GM21825 (cell line): ENCODE data around the gene BATF.

Source experiments
- ATAC-seq: cut with Tn5 transposase; IDR thresholded peaks from one replicate; pipeline ENCODE4 v1.9.1; 2021; ENCODE audit warnings: mild to moderate bottlenecking, moderate library complexity; ENCODE audit not compliant: unreplicated experiment

Gene BATF

DNA sequence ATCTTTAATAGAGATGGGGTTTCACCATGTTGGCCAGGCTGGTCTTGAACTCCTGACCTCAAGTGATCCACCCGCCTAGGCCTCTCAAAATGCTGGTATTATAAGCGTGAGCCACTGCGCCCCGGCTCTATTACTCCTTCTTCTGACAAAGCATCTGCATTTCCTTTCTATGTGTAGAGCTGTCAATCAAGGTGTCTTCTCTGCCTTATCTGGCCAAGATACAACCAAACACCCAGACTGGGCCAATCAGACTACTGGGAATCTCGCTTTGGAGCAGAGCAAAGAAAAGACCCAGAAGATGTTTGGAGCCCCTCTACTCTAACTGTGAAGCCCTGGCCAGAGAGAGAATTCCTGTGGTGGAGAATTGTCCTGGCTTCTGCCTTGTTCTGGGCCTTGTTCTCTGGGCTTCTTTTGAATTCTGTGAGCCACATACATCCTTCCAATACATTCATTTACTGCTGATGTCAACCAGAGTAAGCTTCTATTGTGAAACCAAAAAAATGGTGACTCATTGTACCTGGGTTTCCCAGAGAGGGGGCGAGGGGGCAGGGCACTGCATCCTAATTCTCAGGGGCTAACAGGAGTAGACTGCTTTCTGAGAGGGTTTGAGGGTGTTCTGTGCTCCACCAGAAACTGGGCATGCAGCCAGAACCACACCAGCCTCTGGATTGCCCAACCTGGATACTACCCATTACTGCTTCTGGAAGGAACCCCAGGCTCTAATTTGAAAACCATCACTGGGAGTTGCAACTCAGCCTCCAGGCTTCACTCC, 37.4 kb downstream of the BATF start:
- ATAC-seq: peak; percentile 50

DNA sequence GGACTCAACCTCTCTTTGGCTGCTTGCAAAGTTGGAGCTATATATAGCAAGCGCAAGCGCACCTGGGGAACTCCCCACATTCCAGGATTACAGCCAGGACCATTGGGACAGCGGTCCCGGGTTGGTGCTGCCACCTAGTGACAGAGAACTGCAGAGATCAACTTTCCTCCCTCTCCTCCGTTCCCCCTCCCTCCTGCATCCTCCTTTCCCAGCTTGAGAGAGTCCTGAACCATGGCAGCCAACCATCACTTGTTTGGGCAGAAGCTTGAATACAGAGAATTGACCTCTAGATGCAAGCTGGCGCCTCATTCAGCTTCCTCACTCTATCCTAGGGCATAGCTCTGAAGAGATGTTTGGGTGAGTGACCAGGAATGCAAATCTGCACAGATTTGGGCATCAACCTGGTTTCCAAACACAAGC, 38.8 kb downstream of the BATF start:
- peak; percentile 58 for ATAC-seq

DNA sequence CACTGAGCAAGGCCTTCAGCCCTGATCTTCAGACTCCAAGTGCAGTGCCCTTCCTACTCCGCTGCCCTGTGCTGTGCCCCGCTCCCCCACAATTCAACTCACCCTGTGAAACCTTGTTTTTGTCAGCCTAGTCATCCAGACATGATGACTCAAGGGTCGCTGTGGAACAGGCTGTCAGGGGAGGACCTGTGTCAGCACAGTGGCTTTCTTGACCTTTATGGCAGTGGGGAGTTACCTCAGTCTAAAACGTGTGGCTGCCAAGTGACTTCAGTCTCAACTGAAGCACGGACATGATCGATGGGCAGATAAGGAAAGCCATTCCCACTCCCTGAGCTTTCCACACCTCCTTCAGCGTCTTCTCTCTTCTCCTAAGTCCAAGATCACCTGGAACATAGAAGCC, 39.8 kb downstream of the BATF start:
- ATAC-seq: no peak

DNA sequence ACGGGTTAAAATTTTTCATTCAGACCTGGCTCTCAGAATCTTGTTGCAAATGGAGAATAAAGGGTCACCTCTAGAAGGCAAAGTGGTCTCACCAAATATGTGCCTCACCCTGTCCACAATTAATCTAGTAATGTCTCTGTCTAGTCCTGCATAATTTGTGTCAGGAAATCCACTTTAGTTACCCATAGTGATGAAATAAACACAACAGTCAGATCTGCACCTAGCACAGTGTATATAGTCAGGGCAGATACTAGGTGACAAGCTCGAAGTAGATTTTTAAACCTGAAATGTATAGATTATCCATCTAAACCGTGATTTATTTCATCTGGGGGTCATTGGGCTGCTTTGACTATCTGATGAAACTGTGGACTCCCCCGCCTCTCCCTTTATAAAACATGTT, 40.2 kb downstream of the BATF start:
- no peak for ATAC-seq

DNA sequence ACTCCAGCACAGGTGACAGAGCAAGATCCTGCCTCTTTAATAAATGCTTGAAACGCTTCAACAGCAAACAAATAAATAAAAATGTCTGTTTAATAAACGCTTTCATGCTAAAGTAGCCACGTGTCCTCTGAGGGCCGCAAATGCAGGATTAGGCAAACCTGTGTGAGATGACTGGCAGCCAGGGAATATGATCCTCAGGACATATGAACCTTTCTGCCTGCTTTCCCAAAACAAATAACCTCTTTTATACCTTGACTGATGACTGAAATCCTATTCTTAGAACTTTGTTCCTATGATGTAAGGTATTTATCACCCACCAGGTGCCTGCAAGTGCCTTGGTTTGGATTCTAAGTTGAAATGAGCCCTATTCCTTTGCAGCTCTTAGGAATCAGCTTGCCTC, 41.7 kb downstream of the BATF start:
- ATAC-seq: no peak

DNA sequence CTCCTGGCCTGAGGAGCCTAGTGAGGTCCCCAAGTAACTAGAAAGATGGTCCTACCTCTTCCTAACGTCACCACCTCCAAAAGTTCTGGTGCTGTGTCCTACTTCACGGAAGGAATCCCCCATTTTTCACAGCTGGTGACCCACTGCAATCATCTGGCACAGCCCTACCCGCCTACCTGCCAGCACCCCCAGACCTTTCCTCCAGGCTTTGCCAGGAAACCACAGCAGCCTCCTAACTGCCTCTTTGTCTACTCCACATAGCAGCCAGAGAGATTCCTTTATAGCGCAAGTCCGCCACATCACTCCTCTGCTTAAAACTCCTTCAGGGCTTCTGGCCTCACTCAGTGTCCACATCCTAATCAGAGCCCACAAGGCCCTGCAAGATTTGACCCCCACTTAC, 42.8 kb downstream of the BATF start:
- no peak for ATAC-seq

DNA sequence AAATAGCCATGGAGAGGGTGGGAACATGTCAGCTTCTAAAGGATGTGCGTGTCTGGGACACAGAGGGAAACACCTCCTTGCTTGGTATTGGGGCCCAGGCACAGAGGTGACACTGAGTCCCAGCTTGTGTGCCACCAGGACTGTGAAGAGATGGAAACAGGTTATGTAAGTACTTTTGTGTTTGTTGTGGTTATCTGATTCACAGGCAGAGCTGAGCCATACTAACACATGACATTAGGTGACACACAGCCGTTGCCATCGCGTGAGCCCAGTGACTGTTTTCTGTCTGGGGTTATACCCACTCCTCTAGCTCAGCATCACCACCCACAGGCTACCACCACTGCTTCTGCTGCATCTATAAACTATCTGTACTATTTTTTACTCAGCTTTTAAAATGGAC, 44.1 kb downstream of the BATF start:
- no peak for ATAC-seq

DNA sequence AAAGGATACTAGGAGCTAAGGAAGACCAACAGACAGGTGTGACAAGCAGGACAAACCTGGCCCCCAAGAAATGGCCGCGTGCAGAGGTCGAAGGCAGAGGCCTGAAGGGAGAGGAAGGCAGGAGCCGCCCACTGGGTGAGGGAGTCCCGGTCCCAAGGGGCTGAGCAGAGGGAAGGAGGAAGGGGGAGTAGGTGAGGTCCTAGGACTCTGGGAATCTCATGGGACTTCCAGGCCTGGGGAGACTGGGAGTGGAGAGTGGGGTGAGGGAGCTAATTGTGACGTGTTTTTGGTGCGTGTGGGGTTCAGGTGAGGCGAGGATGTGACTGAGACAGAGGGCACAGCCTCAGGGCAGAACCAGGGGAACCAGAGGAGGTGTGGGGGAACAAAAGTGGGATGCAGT, 44.5 kb downstream of the BATF start:
- no peak for ATAC-seq

DNA sequence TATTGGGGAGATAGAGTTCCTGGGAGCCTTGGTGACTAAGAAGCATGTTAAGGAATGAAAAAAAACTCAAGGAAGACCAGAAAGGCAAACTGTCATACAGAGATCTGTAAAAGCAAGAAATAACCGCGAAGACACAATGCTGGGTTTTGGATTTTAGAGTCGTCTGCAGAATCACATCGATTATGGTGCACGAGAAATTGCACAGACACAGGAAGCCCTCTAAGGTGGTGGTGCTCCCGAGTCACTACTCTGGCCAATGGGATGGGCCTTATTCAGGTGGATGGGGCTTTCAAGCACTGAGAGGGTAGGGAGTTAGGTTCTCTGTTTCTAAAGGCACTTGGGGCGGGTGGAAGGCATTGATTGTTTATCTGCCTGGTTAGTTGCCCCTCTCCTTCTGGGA, 45.9 kb downstream of the BATF start:
- ATAC-seq: no peak

DNA sequence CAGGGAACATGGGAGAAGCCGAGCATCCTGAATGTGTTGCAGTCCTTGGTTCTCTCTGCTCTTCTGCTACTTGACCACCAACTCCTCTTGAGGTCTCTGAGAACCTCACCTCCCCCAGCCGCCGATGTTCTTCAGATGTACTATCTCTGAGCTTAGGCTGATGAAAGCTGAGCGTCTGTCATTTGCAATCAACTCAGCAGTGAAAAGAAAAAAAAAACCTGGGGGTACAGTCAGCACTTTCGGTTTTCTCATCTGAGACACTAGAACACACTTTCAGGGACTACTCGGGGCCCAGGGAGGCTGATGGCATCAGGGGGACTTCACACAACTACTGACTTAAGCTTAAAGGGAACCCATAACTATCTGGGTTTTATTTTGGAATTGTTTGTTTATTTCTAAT, 46.5 kb downstream of the BATF start:
- no peak for ATAC-seq

DNA sequence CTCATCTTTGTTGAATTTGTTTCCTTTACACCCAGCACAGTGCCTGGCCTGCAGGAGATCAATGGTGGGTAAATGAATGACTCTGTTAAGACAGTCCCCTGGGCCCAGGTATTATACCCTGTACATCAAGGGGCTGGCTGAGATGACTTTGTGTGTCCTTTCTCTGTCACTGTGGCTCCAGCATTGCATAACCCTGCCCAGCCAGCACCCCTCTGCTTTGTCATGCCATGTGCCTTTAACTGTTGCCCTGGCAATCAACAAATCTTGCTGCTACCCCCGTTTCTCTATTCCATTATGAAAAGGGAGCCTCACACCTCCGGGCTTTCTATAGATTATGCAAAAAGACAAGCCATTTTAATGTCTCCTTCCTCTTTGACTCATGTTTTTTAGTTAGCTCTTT, 48.5 kb downstream of the BATF start:
- no peak for ATAC-seq

DNA sequence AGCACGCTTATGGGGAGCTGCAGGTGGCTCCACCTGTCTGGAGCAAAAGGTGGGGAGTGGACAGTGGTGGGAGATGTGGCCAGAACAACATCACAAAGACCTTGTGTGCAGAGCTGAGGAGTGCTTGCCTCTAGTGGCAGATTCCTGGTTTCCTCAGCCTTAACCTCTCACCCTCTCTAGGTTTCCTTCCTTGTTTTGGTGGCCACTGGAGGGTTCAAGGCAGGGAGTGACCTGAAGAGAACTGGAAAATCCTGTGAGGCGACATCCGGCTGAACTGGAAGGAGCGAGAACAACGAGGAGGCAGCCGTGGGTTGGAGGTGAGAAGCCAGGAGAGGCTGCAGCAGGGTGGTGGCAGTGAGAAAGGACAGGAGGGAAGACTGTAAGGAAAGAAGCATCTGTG, 49.8 kb downstream of the BATF start:
- ATAC-seq: no peak

DNA sequence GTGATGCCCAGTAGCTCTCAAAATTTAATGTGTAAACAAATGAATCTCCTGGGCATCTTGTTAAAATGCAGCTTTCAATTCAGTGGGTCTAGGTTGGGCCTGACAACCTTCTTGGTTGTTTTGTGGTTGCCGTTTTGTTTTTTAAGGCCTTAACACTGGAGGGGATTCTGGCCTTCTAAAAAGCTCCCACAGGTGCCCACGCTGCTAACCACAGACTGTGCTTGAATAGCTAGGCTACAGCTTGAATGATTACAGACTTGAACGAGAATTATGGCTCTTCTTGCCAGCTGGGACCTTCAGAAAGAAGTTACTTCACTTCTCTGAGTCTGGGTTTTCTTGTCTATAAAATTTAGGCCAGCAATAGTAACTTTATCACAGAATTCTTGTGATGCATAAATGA, 54.8 kb downstream of the BATF start:
- no peak for ATAC-seq

DNA sequence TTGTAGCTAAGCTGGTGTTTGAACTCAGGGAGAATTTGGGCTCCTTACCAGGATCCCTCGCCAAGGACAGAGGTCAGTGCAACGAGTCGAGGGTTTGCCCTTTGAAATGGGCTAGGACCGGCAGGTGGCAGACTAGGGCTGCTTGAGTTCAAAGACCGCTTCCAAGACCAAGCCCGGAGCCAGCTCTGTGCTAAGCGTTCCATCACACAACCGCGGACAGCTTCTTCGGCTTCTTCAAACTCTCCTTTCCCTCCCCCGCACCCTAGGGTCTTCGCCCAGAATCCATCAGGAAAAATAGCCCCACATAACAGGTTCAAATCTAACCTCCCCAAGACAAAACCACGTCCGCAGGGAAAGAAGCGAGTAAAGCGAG, 55.4 kb downstream of the BATF start:
- peak; percentile 74 for ATAC-seq

DNA sequence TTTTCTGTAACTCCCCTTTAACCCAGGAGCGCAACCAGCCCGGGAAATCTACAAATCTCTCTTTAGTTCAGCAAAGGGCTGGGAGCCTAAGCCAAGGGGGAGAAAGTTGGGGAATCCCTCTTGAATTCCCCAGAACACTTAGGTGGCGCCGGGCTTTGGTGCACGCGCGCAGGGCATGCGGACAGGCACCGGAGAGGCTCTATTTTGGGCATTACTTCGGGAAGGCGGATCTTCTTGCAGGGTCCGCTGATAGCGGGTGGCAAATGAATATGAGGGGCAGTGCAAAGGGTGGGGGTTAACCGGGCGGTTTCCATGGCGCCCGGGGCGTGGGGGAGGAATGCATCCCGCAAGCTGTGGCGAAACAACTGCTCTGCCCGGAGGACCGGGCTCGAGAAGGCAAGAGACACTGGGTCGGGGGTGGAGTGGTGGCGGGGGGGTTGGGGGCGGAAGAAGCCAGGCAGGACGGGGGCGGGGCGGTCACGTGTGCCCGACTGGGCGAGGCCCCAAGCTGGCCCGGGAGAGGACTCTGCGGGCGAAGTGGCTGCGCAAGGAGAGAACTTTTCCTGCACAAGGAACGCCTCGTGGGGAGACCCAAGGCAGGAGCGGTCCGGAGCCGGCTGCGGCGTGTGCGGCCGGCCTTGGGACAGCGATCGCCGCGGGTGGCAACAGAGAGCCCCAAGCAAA, 56.0 kb downstream of the BATF start, which contains the start of gene FLVCR2:
TSS of gene FLVCR2 (plus strand) at position 519 of the 684 bp plus-strand sequence. CDS start 353 bp downstream, outside the sequence.
- peak; percentile 46 for ATAC-seq

DNA sequence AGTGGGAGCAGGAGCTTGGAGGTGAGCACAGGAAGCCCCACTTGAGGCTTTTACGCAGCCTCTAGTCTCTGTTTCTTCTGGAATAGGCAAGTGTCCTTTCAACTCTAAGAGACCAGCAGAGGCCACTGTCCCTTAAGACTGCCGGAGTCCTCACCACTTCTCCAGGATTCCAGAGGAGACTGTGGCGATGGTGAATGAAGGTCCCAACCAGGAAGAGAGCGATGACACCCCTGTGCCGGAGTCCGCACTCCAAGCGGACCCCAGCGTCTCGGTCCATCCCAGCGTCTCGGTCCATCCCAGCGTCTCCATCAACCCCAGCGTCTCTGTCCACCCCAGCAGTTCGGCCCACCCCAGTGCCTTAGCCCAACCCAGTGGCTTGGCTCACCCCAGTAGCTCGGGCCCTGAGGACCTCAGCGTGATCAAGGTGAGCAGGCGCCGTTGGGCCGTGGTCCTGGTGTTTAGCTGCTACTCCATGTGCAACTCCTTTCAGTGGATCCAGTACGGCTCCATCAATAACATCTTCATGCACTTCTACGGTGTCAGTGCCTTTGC, 56.6 kb downstream of the BATF start:
- no peak for ATAC-seq

DNA sequence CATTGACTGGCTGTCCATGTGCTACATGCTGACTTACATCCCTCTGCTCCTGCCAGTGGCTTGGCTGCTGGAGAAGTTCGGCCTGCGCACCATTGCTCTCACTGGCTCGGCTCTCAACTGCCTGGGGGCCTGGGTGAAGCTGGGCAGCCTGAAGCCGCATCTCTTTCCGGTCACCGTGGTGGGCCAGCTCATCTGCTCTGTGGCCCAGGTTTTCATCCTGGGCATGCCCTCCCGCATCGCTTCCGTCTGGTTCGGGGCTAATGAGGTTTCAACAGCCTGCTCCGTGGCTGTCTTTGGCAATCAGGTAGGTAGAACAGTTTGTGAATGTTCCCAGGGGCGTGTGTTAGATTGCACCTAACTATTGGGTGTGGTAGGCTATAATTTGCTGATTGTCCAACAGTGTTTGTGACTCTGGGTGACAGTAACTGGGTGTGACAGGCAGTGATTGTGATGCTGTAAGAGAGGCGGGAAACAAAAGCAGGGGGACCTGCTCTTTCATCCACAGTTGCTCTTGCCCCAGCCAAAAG, 57.1 kb downstream of the BATF start:
- ATAC-seq: no peak

DNA sequence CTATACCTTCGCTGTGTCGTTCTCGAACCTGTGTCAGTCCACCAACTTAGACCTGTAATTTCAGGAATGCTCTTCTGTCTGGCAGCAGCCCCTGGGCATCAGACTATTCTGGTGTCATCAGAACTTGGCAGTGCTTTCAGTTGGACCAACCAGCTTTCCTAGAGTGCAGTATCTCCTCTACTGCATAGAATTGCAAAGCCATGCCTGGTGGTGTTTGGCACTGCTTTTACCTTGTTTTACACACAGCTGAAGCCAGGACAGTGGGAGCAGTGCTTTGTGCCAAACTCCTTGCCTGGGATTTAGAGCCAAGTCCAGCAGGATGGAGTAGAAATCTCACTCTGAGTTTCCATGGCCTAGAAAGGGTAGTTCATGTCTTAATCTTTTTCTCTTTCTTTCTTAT, 57.6 kb downstream of the BATF start:
- no peak for ATAC-seq

DNA sequence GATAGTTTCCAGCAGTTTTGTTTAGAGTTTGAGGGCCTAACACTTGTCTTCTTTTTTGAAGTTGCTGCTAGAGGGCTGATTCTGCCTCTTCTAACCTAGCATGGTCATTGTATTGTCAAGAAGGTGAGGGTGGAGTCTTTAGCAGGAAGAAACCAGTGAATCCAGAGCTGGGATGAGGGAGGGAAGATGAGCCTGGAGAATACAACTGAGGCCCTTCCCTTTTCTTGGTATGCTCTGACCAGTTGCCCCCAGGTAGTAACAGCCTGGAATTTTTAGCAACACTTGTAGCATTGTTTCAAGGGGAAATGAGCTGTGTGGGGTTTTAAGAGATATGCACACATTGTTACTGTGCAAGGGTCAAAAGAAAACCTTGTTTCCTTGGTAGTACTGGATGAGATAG, 65.1 kb downstream of the BATF start:
- no peak for ATAC-seq

DNA sequence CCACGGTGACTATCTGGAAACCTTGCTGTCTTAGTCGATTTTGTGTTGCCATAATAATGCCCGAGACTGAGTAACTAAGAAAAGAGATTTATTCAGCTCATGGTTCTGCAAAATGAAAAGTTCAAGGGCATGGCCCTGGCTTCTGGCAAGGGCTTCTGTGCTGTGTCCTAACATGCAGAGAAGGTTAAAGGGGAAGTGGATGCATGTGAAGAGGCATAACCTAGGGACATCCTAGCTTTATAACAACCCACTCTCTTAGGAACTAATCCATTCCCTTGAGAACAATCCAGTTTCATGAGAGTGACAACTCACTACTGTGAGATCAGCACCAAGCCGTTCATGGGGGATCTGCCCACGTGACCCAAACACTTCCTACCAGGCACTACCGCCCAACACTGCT, 67.7 kb downstream of the BATF start:
- ATAC-seq: no peak

DNA sequence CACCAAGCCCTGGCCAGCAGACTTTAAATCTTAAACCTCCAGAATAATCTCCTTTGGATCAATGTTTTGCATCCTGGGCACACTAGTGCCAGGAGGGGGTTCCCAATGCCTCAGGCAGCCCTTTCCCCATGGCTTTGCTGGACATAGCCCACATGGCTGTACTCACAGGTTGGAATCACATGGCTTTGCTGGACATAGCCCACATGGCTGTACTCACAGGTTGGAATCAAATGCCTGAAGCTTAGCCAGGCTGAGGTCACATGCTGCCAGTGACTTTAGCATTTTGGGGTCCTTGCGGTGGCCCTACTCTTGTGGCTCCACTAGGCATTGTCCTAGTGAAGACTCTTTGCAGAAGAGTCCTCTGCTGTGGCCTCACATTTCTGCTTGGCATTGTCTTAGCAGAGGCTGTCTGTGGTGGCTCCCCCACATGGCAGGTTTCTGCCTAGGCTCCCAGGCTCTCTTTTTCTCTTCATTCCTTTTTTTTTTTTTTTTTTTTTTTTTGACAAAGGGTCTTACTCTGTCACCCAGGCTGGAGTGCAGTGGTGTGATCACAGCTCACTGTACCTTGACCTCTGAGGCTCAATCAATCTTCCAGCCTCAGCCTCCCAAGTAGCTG, 69.2 kb downstream of the BATF start:
- no peak for ATAC-seq
